NCI-H1092 treated with DMSO at 0.1 percent for 48 hours (cell line): ENCODE results near the gene S1PR1.
A peak's percentile ranks its signal among the peaks of the same experiment; 100 is the strongest.

ENCODE experiments used
- DNase-seq: peaks from one replicate; lab custom pipeline; 2025; lab: John Stamatoyannopoulos, UW

S1PR1 gene

GRCh38 chr1:101280049-101280592 lies 43.3 kb downstream of the S1PR1 start:
- no peak for DNase-seq

GRCh38 chr1:101280942-101281654 lies 44.3 kb downstream of the S1PR1 start:
- DNase-seq = no peak

GRCh38 chr1:101281751-101282150 lies 44.9 kb downstream of the S1PR1 start:
- DNase-seq = no peak

GRCh38 chr1:101282314-101283038 lies 45.7 kb downstream of the S1PR1 start:
- no peak for DNase-seq

GRCh38 chr1:101283443-101283842 lies 46.6 kb downstream of the S1PR1 start:
- DNase-seq = no peak

- no peak for DNase-seq
Measured at GRCh38 chr1:101284021-101284420, 47.2 kb downstream of the S1PR1 start.

GRCh38 chr1:101284622-101285218 lies 47.9 kb downstream of the S1PR1 start:
- DNase-seq = no peak

GRCh38 chr1:101285922-101286570 lies 49.2 kb downstream of the S1PR1 start:
- DNase-seq = no peak

GRCh38 chr1:101288491-101288944 lies 51.7 kb downstream of the S1PR1 start:
- peak; percentile 63 for DNase-seq

GRCh38 chr1:101290119-101290921 lies 53.5 kb downstream of the S1PR1 start:
- DNase-seq = no peak
